ENCODE results near the gene CDK5.

GRCh38 chr7:151083824-151084160 lies 26.1 kb upstream of the CDK5 start:
- no peak for TF ChIP-seq EP300 (IDR thresholded peaks at IDR 0.05)
- TF ChIP-seq POLR2A (IDR thresholded peaks at IDR 0.05), result no peak

Measured in upper lobe of left lung (tissue), 4 donors.